SK-N-SH (cell line): Measurements from ENCODE around the gene ZNF469. TPM values are rescaled to one million over a fixed set of nuclear protein-coding genes. Genes with fewer than 3 reads are reported as not detected.

Experiments used
- CTCF ChIA-PET: fragments of 300-600, 350-600 bp; formaldehyde crosslinking; extraction: SDS; loops from one replicate; lab custom pipeline; 2021; lab: Yijun Ruan, JAX
- POLR2A ChIA-PET: fragments of 350-600 bp; sonication (Branson Sonifier 250); formaldehyde crosslinking; extraction: SDS; loops from one replicate; lab custom pipeline; 2020; ENCODE audit warnings: antibody characterized with exemption, inconsistent platforms; lab: Yijun Ruan, JAX
- DNase-seq: peaks from one replicate; pipeline ENCODE4 v3.0.0; 2012
- H2AFZ ChIP-seq: fragments of 200-600 bp; sonication (generic); 2 replicates; pipeline ENCODE4 v1.8.1; 2016; ENCODE audit warnings: antibody characterized with exemption, mild to moderate bottlenecking, low read depth
- H3F3A ChIP-seq: fragments of 200-600 bp; sonication (generic); replicated peaks from 2 replicates; pipeline ENCODE3; 2016; ENCODE audit warnings: antibody characterized with exemption, mild to moderate bottlenecking; ENCODE audit not compliant: insufficient read depth
- H3K27ac ChIP-seq, 2 experiments: fragments of 200-500 bp in 1 of 2; fragments of 200-600 bp in 1 of 2; sonication (Bioruptor generic) in 1 of 2; sonication (generic), shearing (Covaris generic) in 1 of 2; 2 replicates each; pipeline versions ENCODE4 v1.5.1 to v1.6.1; 2014 to 2016; ENCODE audit warnings: low read depth in 2 of 2, inconsistent platforms in 1 of 2, low read length in 1 of 2, mild to moderate bottlenecking in 1 of 2, mixed read lengths in 1 of 2
- H3K27me3 ChIP-seq: fragments of 200-600 bp; sonication (generic), shearing (Covaris generic); 2 replicates; pipeline ENCODE4 v1.6.1; 2016; ENCODE audit warnings: mixed run types; ENCODE audit not compliant: insufficient read depth
- H3K36me3 ChIP-seq, 2 experiments: fragments of 200-500 bp in 1 of 2; fragments of 200-600 bp in 1 of 2; sonication (Bioruptor generic) in 1 of 2; sonication (generic) in 1 of 2; replicated peaks in 1 of 2; 2 replicates each; pipeline versions ENCODE3 to v1.5.1; 2014 to 2016; ENCODE audit warnings: low read length in 1 of 2, mild to moderate bottlenecking in 1 of 2; ENCODE audit not compliant: insufficient read depth in 2 of 2, control insufficient read depth in 1 of 2
- H3K4me1 ChIP-seq, 2 experiments: fragments of 200-500 bp in 1 of 2; fragments of 200-600 bp in 1 of 2; sonication (Bioruptor generic) in 1 of 2; sonication (generic), shearing (Covaris generic) in 1 of 2; 2 replicates each; pipeline versions ENCODE4 v1.5.1 to v1.6.1; 2014 to 2016; ENCODE audit warnings: low read depth in 1 of 2, low read length in 1 of 2, mixed run types in 1 of 2; ENCODE audit not compliant: insufficient read depth in 2 of 2, control insufficient read depth in 1 of 2
- H3K4me2 ChIP-seq: fragments of 200-600 bp; sonication (generic), shearing (Covaris generic); 2 replicates; pipeline ENCODE4 v1.6.1; 2017; ENCODE audit warnings: mixed run types
- H3K4me3 ChIP-seq, 2 experiments: fragments of 200-500 bp in 1 of 2; fragments of 200-600 bp in 1 of 2; sonication (Bioruptor generic) in 1 of 2; sonication (generic), shearing (Covaris generic) in 1 of 2; 2 replicates each; pipeline versions ENCODE4 v1.5.1 to v1.8.1; 2014 to 2016; ENCODE audit warnings: low read depth in 2 of 2, inconsistent platforms in 1 of 2, low read length in 1 of 2, mild to moderate bottlenecking in 1 of 2, mixed read lengths in 1 of 2, moderate library complexity in 1 of 2
- H3K79me2 ChIP-seq: fragments of 200-600 bp; sonication (generic); 2 replicates; pipeline ENCODE4 v1.8.1; 2017; ENCODE audit warnings: mild to moderate bottlenecking; ENCODE audit not compliant: insufficient read depth
- H3K9ac ChIP-seq: fragments of 200-600 bp; sonication (generic); 2 replicates; pipeline ENCODE4 v1.6.1; 2017; ENCODE audit warnings: mixed run types
- H3K9me2 ChIP-seq: fragments of 200-600 bp; sonication (generic); 2 replicates; pipeline ENCODE4 v1.6.1; 2017; ENCODE audit warnings: mixed run types
- H3K9me3 ChIP-seq: fragments of 200-600 bp; sonication (generic); 2 replicates; pipeline ENCODE4 v1.6.1; 2017; ENCODE audit warnings: mixed run types, mild to moderate bottlenecking, moderate library complexity
- H4K20me1 ChIP-seq: fragments of 200-600 bp; sonication (generic); 2 replicates; pipeline ENCODE4 v1.6.1; 2017; ENCODE audit warnings: mild to moderate bottlenecking, mixed run types; ENCODE audit not compliant: insufficient read depth
- ELF1 ChIP-seq: IDR thresholded peaks from 2 replicates; pipeline ENCODE4 v1.4.0; 2012
- EZH2phosphoT487 ChIP-seq: fragments of 200-600 bp; sonication (generic); IDR thresholded peaks from 2 replicates; pipeline ENCODE4 v1.6.1; 2017; ENCODE audit warnings: low read depth, mixed run types, mild to moderate bottlenecking, antibody characterized with exemption, moderate library complexity, borderline replicate concordance
- FOXM1 ChIP-seq: IDR thresholded peaks from 2 replicates; pipeline ENCODE4 v1.4.0; 2012; ENCODE audit warnings: low read depth, mild to moderate bottlenecking
- GABPA ChIP-seq: IDR thresholded peaks from 2 replicates; pipeline ENCODE4 v1.4.0; 2012; ENCODE audit warnings: low read depth, mild to moderate bottlenecking
- POLR2AphosphoS5 ChIP-seq: IDR thresholded peaks from 2 replicates; pipeline ENCODE4 v1.6.1; 2012; ENCODE audit warnings: low read depth, low read length
- REST ChIP-seq: IDR thresholded peaks from 2 replicates; pipeline ENCODE4 v1.6.1; 2012; ENCODE audit warnings: mild to moderate bottlenecking, low read depth, low read length, moderate library complexity
- RXRA ChIP-seq: IDR thresholded peaks from 2 replicates; pipeline ENCODE4 v1.4.0; 2012; ENCODE audit warnings: low read depth, mild to moderate bottlenecking, borderline replicate concordance
- SMC3 ChIP-seq: IDR thresholded peaks from 2 replicates; pipeline ENCODE4 v1.6.1; 2012; ENCODE audit warnings: low read depth, low read length, improper control_type of control experiment
- TCF12 ChIP-seq: IDR thresholded peaks from 2 replicates; pipeline ENCODE4 v1.4.0; 2012
- WGBS: methylation state at CpG from one replicate; pipeline ENCODE4 v1.1.6; 2017; ENCODE audit warnings: low lambda C conversion rate; 5-methylcytosine and 5-hydroxymethylcytosine counted together
- polyA plus RNA-seq, 3 experiments: library from polyadenylated mRNA; depleted of rRNA; stranded (reverse); fragments of >200 nt; gene quantifications; 2 replicates each; pipeline ENCODE4 v1.2.3, GENCODE V29; 2012
- TF ChIP-seq, protein P1 (sequence below): fragments of 150-350 bp; IDR thresholded peaks from 2 replicates; pipeline ENCODE4 v1.6.1; 2017; ENCODE audit warnings: antibody characterized with exemption, low read length, low read depth, borderline replicate concordance

Gene ZNF469
- polyA plus RNA-seq, 1 of the 3 experiments (the other 2 are of a cell fraction) = 0.56 TPM

DNA sequence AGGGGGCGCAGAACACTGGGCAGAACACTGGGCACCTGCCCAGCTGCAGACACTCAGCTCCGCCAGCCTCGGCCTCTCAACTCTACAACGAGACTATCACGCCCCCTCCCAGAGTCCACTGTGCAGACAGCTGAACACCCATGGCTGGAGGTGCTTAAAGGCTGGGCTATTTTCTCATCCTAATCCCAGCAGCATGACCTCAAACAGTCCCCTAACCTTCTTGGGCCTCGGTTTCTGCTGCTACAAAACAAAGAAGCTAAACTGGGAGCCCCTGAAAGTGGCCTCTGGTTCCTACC, 27.7 kb upstream of the ZNF469 start:
- no peak overlapping the region for H2AFZ ChIP-seq
- H3K4me1 ChIP-seq = no peaks in the 10 kb centered on the region; a peak in 1 of 4 replicates
- H4K20me1 ChIP-seq = no peaks in the 10 kb centered on the region
- H3K27me3 ChIP-seq = no peaks in the 10 kb centered on the region
- TF ChIP-seq RXRA (no peak), REST (no peak), EZH2phosphoT487 (no peak)
- TF ChIP-seq, all 33 proteins: peak for 0
- no peak overlapping the region for H3K4me3 ChIP-seq
- H3K36me3 ChIP-seq = no peaks in the 10 kb centered on the region
- H3K9ac ChIP-seq = no peak overlapping the region
- no peaks in the 10 kb centered on the region for H3K9me2 ChIP-seq
- CTCF ChIA-PET = interaction anchor here (1.3 kb wide), 1 partner anchor 9 kb away, joined by 3 read pairs; no protein-coding TSS in a partner anchor
- 70% methylated on average over 3 of the region's 6 CpGs for WGBS
- no peaks in the 10 kb centered on the region for H3K9me3 ChIP-seq
- POLR2A ChIA-PET = no interaction called here
- no peak overlapping the region for H3K4me2 ChIP-seq
- H3K27ac ChIP-seq = no peak overlapping the region
- peak; percentile 28 for DNase-seq
- no peaks in the 10 kb centered on the region for H3K79me2 ChIP-seq
- H3F3A ChIP-seq = no peaks in the 10 kb centered on the region

DNA sequence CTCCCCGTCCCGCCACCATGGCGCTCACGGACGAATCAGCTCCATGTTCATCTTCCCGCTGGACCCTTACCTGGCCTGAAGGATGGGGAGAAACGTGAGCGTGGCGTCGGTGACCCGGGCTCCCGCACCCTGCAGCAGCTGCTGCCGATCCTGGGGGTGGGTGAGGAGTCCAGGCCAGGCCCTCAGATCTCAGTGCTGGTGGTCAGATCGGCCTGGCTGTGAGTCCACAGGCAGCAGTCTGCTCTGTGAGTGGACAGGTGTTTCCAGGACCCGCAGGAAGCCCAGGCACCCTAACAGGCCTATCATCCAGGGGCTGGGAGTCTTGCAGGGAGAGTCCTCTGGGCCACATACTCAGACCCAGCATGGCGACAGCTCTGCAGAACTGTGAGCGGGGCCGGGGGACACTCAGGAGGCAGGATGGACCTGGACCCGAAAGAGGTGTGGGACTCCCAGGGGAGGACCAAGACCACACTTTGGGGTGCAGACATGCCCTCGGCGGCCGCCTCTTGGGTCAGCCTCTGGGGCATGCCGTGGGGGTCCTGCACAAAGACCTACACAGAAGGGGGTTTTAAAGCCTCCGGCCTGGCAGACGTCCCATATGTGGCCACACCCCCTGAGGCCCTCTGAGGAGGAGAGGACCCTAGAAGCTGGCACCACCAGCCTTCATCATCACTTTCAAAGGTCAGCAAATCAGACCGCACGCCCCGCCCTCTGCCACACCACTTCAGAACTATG, 27.2 kb upstream of the ZNF469 start:
- Histone ChIP-seq H3K36me3 (no peaks in the 10 kb centered on the region), H4K20me1 (no peaks in the 10 kb centered on the region), H3K9me2 (no peaks in the 10 kb centered on the region), H3K4me2 (no peak overlapping the region), H3K9ac (no peak overlapping the region), H2AFZ (no peak overlapping the region), H3K79me2 (no peaks in the 10 kb centered on the region), H3K4me3 (no peak overlapping the region), H3K27me3 (no peaks in the 10 kb centered on the region), H3K4me1 (no peaks in the 10 kb centered on the region; a peak in 1 of 4 replicates), H3K27ac (no peak overlapping the region), H3K9me3 (no peaks in the 10 kb centered on the region), H3F3A (no peaks in the 10 kb centered on the region)
- ChIA-PET CTCF (interaction anchor here (1.3 kb wide), 1 partner anchor 8 kb away, joined by 3 read pairs; no protein-coding TSS in a partner anchor), POLR2A (no interaction called here)
- 93% methylated on average over 20 of the region's 28 CpGs for whole genome bisulfite sequencing
- TF ChIP-seq FOXM1 (no peak), SMC3 (no peak), ELF1 (no peak), EZH2phosphoT487 (no peak), POLR2AphosphoS5 (no peak), TCF12 (no peak), GABPA (no peak)
- TF ChIP-seq, protein P1, sequence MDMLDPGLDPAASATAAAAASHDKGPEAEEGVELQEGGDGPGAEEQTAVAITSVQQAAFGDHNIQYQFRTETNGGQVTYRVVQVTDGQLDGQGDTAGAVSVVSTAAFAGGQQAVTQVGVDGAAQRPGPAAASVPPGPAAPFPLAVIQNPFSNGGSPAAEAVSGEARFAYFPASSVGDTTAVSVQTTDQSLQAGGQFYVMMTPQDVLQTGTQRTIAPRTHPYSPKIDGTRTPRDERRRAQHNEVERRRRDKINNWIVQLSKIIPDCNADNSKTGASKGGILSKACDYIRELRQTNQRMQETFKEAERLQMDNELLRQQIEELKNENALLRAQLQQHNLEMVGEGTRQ = no peak
- DNase-seq = peak; percentile 23
